GM12875 (cell line): ENCODE data around the gene ATP2B3.

Source experiments
- H3K4me3 ChIP-seq: one replicate; pipeline ENCODE4 v1.5.1; 2011; ENCODE audit warnings: low read depth, low read length, control low read depth
- TF ChIP-seq, protein P1 (sequence below): IDR thresholded peaks from 2 replicates; pipeline ENCODE4 v1.5.1; 2011; ENCODE audit warnings: low read depth, mild to moderate bottlenecking, control low read depth, inconsistent platforms, low read length, moderate library complexity, borderline replicate concordance; ENCODE audit not compliant: insufficient read depth

Gene ATP2B3

DNA sequence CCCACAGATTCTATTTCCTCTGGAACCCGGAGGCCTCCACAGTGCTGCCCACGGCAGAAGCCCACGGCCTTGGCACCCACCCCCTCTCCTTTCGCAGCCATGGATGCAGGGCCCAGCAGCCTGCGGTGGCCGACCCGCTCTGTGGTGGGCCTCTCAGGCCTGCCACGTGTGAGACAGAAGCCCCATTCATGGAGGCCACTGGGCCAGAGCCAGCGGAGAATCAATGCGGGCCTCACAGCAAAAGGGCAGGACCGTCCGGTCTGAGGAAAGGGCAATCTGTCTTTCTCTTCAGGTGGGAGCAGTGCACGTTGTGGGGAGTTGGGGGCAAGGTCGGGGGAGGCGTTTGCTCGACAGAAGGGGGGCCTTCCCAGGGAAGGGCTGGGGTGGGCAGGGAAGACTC lies 38.7 kb upstream of the ATP2B3 start:
- TF ChIP-seq, protein P1, sequence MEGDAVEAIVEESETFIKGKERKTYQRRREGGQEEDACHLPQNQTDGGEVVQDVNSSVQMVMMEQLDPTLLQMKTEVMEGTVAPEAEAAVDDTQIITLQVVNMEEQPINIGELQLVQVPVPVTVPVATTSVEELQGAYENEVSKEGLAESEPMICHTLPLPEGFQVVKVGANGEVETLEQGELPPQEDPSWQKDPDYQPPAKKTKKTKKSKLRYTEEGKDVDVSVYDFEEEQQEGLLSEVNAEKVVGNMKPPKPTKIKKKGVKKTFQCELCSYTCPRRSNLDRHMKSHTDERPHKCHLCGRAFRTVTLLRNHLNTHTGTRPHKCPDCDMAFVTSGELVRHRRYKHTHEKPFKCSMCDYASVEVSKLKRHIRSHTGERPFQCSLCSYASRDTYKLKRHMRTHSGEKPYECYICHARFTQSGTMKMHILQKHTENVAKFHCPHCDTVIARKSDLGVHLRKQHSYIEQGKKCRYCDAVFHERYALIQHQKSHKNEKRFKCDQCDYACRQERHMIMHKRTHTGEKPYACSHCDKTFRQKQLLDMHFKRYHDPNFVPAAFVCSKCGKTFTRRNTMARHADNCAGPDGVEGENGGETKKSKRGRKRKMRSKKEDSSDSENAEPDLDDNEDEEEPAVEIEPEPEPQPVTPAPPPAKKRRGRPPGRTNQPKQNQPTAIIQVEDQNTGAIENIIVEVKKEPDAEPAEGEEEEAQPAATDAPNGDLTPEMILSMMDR, result no peak
- H3K4me3 ChIP-seq, result no peak overlapping the region

DNA sequence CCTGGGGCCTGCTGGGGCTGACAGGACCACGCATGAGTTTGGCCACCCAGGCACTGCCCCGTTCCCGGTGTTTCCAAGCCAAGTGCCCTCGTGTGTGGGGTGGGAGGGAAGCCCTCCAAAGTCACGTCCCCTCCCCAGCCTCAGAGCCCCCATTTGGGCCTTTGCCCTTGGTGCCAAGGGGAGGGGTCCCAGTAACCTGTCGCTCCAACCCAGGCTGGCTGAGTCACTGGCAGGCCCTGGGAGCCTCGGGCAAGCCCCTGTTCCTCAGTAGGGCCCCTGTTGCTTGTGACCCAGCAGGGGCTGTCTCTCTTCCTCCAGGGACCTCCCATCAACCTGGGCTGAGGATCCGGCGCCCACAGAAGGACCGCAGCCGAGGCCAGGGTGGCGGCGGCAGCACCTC lies 36.4 kb upstream of the ATP2B3 start:
- TF ChIP-seq, protein P1, result no peak
- H3K4me3 ChIP-seq, result no peak overlapping the region

DNA sequence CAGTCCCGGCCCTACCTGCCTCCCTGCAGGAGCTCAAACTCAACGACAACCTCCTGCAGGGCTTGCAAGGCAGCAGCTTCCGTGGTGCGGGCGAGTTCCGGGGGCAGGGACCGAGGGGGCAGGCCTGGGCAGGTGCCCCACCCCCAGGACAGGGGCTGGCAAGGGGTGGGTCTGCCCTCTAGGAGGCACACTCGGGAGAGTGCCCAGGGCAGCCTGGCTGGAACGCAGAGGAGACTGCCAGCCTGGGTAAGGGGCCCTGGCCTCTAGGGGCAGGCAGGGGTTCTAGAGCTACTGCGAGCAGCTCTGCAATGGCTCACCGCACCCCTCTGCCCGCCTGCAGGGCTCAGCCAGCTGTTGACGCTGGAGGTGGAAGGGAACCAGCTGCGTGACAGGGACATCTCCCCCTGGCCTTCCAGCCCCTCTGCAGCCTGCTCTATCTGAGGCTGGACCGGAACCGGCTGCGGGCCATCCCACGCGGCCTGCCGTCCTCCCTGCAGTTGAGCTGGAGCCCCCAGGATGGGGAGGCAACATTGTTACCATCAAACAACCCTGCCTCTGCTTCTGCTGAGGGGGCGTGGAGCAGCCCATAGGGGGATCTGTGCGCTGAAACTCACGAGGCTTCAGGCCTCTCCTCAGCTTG lies 34.9 kb upstream of the ATP2B3 start:
- H3K4me3 ChIP-seq, result no peak overlapping the region
- TF ChIP-seq, protein P1, result no peak

DNA sequence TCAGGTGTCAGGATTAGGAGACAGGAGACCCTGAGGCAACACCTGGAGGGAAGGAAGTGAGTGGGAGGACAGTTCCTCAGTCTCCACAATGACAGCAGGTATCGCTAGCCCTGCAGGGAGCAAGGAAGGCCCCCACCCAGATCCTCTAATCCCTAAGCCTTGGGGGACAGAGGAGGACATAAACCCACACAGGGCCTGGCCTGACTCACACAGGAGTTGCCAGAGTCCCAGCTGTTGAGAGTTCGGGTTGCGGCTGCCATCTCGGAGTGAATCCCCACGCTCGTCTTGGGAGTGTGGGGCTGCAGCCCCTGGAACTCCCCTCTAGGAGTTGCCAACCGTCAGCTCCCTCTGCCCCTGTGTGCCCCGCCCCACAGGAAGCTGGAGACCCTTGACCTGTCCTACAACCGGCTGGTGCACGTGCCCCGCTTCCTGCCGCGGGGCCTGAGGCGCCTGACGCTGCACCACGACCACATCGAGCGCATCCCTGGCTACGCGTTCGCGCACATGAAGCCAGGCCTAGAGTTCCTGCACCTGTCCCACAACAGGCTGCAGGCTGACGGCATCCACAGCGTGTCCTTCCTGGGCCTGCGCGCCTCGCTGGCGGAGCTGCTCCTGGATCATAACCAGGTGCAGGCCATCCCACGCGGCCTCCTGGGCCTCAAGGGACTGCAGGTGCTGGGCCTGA lies 31.9 kb upstream of the ATP2B3 start:
- TF ChIP-seq, protein P1, result no peak
- H3K4me3 ChIP-seq, result no peak overlapping the region

DNA sequence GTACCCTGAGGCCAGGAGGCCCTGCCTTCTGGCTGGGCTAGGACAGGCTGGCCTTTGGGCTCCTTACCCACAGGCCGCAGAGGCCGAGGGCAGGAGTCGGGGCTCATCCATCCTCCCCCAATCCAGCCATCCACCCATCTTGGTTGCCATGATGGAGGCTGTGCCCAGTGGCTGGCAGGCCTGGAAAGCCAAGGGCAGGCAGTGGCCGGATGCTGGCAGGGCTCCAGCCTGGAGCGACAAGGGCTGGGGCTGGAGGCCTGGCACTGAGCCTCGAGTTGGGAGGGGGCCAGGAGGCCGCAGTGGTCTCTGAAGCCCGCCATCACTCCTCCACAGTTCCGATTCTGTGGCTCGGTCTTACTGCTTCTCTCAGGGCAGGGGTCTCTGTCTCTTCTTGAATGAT lies 31.3 kb upstream of the ATP2B3 start:
- TF ChIP-seq, protein P1, result no peak
- no peak overlapping the region for H3K4me3 ChIP-seq

DNA sequence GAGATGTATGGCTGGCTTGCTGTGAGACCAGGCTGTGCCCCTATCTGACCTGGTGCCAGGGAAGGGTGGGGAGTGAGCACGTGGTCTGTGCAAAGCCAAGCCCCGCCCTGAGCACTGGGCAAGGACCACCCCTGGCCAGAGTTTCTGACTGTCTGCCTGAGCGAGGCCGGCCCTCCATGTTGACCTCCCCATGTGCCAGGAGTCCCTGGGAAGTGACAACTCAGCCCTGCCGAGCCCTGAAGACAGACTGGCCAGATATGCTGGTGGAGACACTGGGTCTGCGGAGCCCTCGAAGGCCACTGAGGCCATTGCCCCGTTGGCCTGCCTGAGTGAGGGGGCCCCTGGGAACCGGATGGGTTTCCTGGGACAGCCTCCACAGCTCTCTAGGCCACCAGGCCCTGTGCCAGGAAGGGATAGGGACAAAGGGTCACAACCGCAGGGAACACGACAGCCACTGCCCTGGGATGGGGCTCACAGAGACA lies 29.8 kb upstream of the ATP2B3 start:
- H3K4me3 ChIP-seq, result no peak overlapping the region

More for the DNA sequence above, 29.8 kb upstream of the ATP2B3 start:
- TF ChIP-seq, protein P1, result no peak
